Osteocyte (in vitro differentiated cells): ENCODE results near the gene PTGER2. TPM values are rescaled to one million over a fixed set of nuclear protein-coding genes. Genes with fewer than 3 reads are reported as not detected.

Source experiments
- DNase-seq: peaks from one replicate; pipeline ENCODE4 v3.0.0; 2021; ENCODE audit warnings: mixed read lengths; ENCODE audit not compliant: unreplicated experiment; ENCODE audit errors: extremely low spot score
- H3K27ac Mint-ChIP-seq: one replicate; pipeline ENCODE4 v1.8.0; 2021; ENCODE audit warnings: mild to moderate bottlenecking, mixed read lengths; ENCODE audit not compliant: unreplicated experiment
- H3K27me3 Mint-ChIP-seq: one replicate; pipeline ENCODE4 v1.8.0; 2021; ENCODE audit warnings: mixed read lengths; ENCODE audit not compliant: unreplicated experiment
- H3K36me3 Mint-ChIP-seq: one replicate; pipeline ENCODE4 v1.8.0; 2021; ENCODE audit warnings: mixed read lengths; ENCODE audit not compliant: unreplicated experiment
- H3K4me1 Mint-ChIP-seq: one replicate; pipeline ENCODE4 v1.8.0; 2021; ENCODE audit warnings: mixed read lengths; ENCODE audit not compliant: unreplicated experiment
- H3K4me3 Mint-ChIP-seq: one replicate; pipeline ENCODE4 v1.8.0; 2021; ENCODE audit warnings: mild to moderate bottlenecking, moderate library complexity, mixed read lengths; ENCODE audit not compliant: unreplicated experiment
- H3K9me3 Mint-ChIP-seq: one replicate; pipeline ENCODE4 v1.8.0; 2021; ENCODE audit warnings: mixed read lengths; ENCODE audit not compliant: unreplicated experiment
- CTCF ChIP-seq: fragments of 200-600 bp; sonication (generic); IDR thresholded peaks from 2 replicates; pipeline ENCODE4 v1.5.0; 2021; ENCODE audit warnings: antibody characterized with exemption, mild to moderate bottlenecking, moderate library complexity
- total RNA-seq: library from RNA; stranded (reverse); gene quantifications from 2 replicates; pipeline ENCODE4 v1.2.1, GENCODE V29; 2021

PTGER2 gene
- total RNA-seq, 1 donor from 2014 or later, result 2.1 TPM

- peak overlapping the region; percentile 81 for H3K4me3 Mint-ChIP-seq
- no peak for TF ChIP-seq CTCF
- no peak for DNase-seq
- no peak overlapping the region for H3K27ac Mint-ChIP-seq
- H3K4me1 Mint-ChIP-seq, result peaks cover 19% of the 10 kb centered on the region
- H3K36me3 Mint-ChIP-seq, result no peaks in the 10 kb centered on the region
- peaks cover 5% of the 10 kb centered on the region for H3K27me3 Mint-ChIP-seq
- H3K9me3 Mint-ChIP-seq, result no peaks in the 10 kb centered on the region
Observed at GRCh38 chr14:52313462-52313861, 650 bp upstream of the PTGER2 start.

- H3K27me3 Mint-ChIP-seq, result peaks cover 5% of the 10 kb centered on the region
- DNase-seq, result no peak
- no peak overlapping the region for H3K27ac Mint-ChIP-seq
- peak overlapping the region; percentile 88 for H3K4me3 Mint-ChIP-seq
- no peak for TF ChIP-seq CTCF
- H3K36me3 Mint-ChIP-seq, result no peaks in the 10 kb centered on the region
- peaks cover 19% of the 10 kb centered on the region for H3K4me1 Mint-ChIP-seq
- H3K9me3 Mint-ChIP-seq, result no peaks in the 10 kb centered on the region
Observed at GRCh38 chr14:52314595-52315354, 663 bp downstream of the PTGER2 start.

- TF ChIP-seq CTCF, result no peak
- H3K4me3 Mint-ChIP-seq, result peak overlapping the region; percentile 88
- peaks cover 5% of the 10 kb centered on the region for H3K27me3 Mint-ChIP-seq
- DNase-seq, result no peak
- H3K4me1 Mint-ChIP-seq, result peaks cover 19% of the 10 kb centered on the region
- H3K27ac Mint-ChIP-seq, result no peak overlapping the region
- H3K36me3 Mint-ChIP-seq, result peaks cover 3% of the 10 kb centered on the region
- no peaks in the 10 kb centered on the region for H3K9me3 Mint-ChIP-seq
Observed at GRCh38 chr14:52315355-52315718, 1.2 kb downstream of the PTGER2 start.

- Mint-ChIP-seq H3K36me3 (peaks cover 15% of the 10 kb centered on the region), H3K27ac (no peak overlapping the region), H3K27me3 (peaks cover 5% of the 10 kb centered on the region), H3K4me3 (no peak overlapping the region), H3K9me3 (peaks cover 8% of the 10 kb centered on the region), H3K4me1 (peaks cover 14% of the 10 kb centered on the region)
- DNase-seq, result no peak
- no peak for TF ChIP-seq CTCF
Observed at GRCh38 chr14:52318062-52318461, 4.0 kb downstream of the PTGER2 start.

- Mint-ChIP-seq H3K4me3 (no peak overlapping the region), H3K4me1 (peaks cover 6% of the 10 kb centered on the region), H3K27ac (no peak overlapping the region), H3K36me3 (peaks cover 15% of the 10 kb centered on the region), H3K9me3 (peaks cover 8% of the 10 kb centered on the region), H3K27me3 (peaks cover 5% of the 10 kb centered on the region)
- DNase-seq, result no peak
- TF ChIP-seq CTCF, result no peak
Observed at GRCh38 chr14:52318826-52319645, 4.9 kb downstream of the PTGER2 start.
